ENCODE data around the gene PSMD13. TPM values are rescaled to one million over a fixed set of nuclear protein-coding genes. Genes with fewer than 3 reads are reported as not detected.

The PSMD13 gene
- total and polyA plus RNA-seq, 2 of the 13 experiments (the other 11 are each of a cell fraction or from before 2014, with no cell fraction given): 83.0 to 117 TPM

- no peak for TF ChIP-seq ZSCAN5A (CRISPR knock-in tag; IDR thresholded peaks at IDR 0.05; ENCODE audit: borderline replicate concordance)
- TF ChIP-seq CEBPG (CRISPR knock-in tag; IDR thresholded peaks at IDR 0.05): no peak
- TF ChIP-seq DR1 (CRISPR knock-in tag; IDR thresholded peaks at IDR 0.05): peak; percentile 49; the same call in 1 of the 2 replicates
- no peak for TF ChIP-seq EED (CRISPR knock-in tag; IDR thresholded peaks at IDR 0.05)
- TF ChIP-seq SIX1 (CRISPR knock-in tag; IDR thresholded peaks at IDR 0.05; ENCODE audit: borderline replicate concordance): no peak
- TF ChIP-seq, protein P1, sequence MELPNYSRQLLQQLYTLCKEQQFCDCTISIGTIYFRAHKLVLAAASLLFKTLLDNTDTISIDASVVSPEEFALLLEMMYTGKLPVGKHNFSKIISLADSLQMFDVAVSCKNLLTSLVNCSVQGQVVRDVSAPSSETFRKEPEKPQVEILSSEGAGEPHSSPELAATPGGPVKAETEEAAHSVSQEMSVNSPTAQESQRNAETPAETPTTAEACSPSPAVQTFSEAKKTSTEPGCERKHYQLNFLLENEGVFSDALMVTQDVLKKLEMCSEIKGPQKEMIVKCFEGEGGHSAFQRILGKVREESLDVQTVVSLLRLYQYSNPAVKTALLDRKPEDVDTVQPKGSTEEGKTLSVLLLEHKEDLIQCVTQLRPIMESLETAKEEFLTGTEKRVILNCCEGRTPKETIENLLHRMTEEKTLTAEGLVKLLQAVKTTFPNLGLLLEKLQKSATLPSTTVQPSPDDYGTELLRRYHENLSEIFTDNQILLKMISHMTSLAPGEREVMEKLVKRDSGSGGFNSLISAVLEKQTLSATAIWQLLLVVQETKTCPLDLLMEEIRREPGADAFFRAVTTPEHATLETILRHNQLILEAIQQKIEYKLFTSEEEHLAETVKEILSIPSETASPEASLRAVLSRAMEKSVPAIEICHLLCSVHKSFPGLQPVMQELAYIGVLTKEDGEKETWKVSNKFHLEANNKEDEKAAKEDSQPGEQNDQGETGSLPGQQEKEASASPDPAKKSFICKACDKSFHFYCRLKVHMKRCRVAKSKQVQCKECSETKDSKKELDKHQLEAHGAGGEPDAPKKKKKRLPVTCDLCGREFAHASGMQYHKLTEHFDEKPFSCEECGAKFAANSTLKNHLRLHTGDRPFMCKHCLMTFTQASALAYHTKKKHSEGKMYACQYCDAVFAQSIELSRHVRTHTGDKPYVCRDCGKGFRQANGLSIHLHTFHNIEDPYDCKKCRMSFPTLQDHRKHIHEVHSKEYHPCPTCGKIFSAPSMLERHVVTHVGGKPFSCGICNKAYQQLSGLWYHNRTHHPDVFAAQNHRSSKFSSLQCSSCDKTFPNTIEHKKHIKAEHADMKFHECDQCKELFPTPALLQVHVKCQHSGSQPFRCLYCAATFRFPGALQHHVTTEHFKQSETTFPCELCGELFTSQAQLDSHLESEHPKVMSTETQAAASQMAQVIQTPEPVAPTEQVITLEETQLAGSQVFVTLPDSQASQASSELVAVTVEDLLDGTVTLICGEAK (IDR thresholded peaks at IDR 0.05): no peak
- TF ChIP-seq, protein P1 (CRISPR knock-in tag; IDR thresholded peaks at IDR 0.05): no peak
- TF ChIP-seq ZNF710 (CRISPR knock-in tag; IDR thresholded peaks at IDR 0.05; ENCODE audit: borderline replicate concordance): no peak
- peak; percentile 80 for TF ChIP-seq THAP11 (CRISPR knock-in tag; IDR thresholded peaks at IDR 0.05)
- TF ChIP-seq HOXA7 (CRISPR knock-in tag; IDR thresholded peaks at IDR 0.05): no peak
- TF ChIP-seq KMT2B (CRISPR knock-in tag; IDR thresholded peaks at IDR 0.05): no peak
- no peak for TF ChIP-seq STAG1 (CRISPR knock-in tag; IDR thresholded peaks at IDR 0.05)
- TF ChIP-seq, protein P2, sequence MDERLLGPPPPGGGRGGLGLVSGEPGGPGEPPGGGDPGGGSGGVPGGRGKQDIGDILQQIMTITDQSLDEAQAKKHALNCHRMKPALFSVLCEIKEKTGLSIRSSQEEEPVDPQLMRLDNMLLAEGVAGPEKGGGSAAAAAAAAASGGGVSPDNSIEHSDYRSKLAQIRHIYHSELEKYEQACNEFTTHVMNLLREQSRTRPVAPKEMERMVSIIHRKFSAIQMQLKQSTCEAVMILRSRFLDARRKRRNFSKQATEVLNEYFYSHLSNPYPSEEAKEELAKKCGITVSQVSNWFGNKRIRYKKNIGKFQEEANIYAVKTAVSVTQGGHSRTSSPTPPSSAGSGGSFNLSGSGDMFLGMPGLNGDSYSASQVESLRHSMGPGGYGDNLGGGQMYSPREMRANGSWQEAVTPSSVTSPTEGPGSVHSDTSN (CRISPR knock-in tag; IDR thresholded peaks at IDR 0.05): no peak
- TF ChIP-seq TMF1 (CRISPR knock-in tag; IDR thresholded peaks at IDR 0.05; ENCODE audit: low read depth): no peak
- TF ChIP-seq KAT7 (CRISPR knock-in tag; IDR thresholded peaks at IDR 0.05; ENCODE audit: borderline replicate concordance): no peak
Observed at GRCh38 chr11:208181-208916, 28.4 kb upstream of the PSMD13 start (continued).

Data from HepG2 (cell line).